ENCODE results near the gene RECQL5. TPM values are rescaled to one million over a fixed set of nuclear protein-coding genes. Genes with fewer than 3 reads are reported as not detected.
A peak's percentile ranks its signal among the peaks of the same experiment; 100 is the strongest.

Gene RECQL5
- total RNA-seq, 1 donor from 2014 or later: 22.7 TPM

- H3K27me3 ChIP-seq: no peaks in the 10 kb centered on the region
- no peak overlapping the region for H3K27ac ChIP-seq
- no peak overlapping the region for H3K4me3 Mint-ChIP-seq
- no peaks in the 10 kb centered on the region for H3K9me3 ChIP-seq (ENCODE audit: low read depth)
- H3K27me3 Mint-ChIP-seq (ENCODE audit: insufficient read depth, low read depth): peaks cover 9% of the 10 kb centered on the region
- no peak for DNase-seq (ENCODE audit: low spot score)
- no peak overlapping the region for H3K9ac ChIP-seq
- no peak for TF ChIP-seq EZH2phosphoT487 (IDR thresholded peaks at IDR 0.05)
- H4K20me1 ChIP-seq (ENCODE audit: low read depth): no peaks in the 10 kb centered on the region
- H3K4me3 ChIP-seq: no peak overlapping the region
- no peaks in the 10 kb centered on the region for H3K4me1 ChIP-seq
- no peaks in the 10 kb centered on the region for H3K36me3 Mint-ChIP-seq
- H3F3A ChIP-seq (ENCODE audit: low read depth): no peaks in the 10 kb centered on the region
- H3K36me3 ChIP-seq: no peaks in the 10 kb centered on the region
- no peak overlapping the region for H3K4me2 ChIP-seq
- H3K79me2 ChIP-seq (ENCODE audit: low read depth): no peaks in the 10 kb centered on the region
- peaks cover 7% of the 10 kb centered on the region for H3K4me1 Mint-ChIP-seq
- H2AFZ ChIP-seq (replicated peaks): no peak overlapping the region
- no peak overlapping the region for H3K27ac Mint-ChIP-seq
- H3K9me3 Mint-ChIP-seq: no peaks in the 10 kb centered on the region
These were observed 40.4 kb downstream of the RECQL5 start for GRCh38 chr17:75626496-75627038.

GRCh38 chr17:75625813-75626486, 41.0 kb downstream of the RECQL5 start:
- Histone ChIP-seq H4K20me1 (ENCODE audit: low read depth) (no peaks in the 10 kb centered on the region), H3K79me2 (ENCODE audit: low read depth) (no peaks in the 10 kb centered on the region), H3K9me3 (ENCODE audit: low read depth) (no peaks in the 10 kb centered on the region), H3K27me3 (no peaks in the 10 kb centered on the region), H3K27ac (no peak overlapping the region), H3K4me1 (no peaks in the 10 kb centered on the region), H3K9ac (no peak overlapping the region), H3K36me3 (no peaks in the 10 kb centered on the region), H3K4me2 (no peak overlapping the region), H2AFZ (replicated peaks) (no peak overlapping the region), H3K4me3 (no peak overlapping the region), H3F3A (ENCODE audit: low read depth) (no peaks in the 10 kb centered on the region)
- H3K4me1 Mint-ChIP-seq: peaks cover 7% of the 10 kb centered on the region
- peak; percentile 78 for DNase-seq (ENCODE audit: low spot score)
- TF ChIP-seq CTCF (IDR thresholded peaks at IDR 0.05): peak; percentile 80
- no peak for TF ChIP-seq EZH2 (IDR thresholded peaks at IDR 0.05)
- H3K36me3 Mint-ChIP-seq: no peaks in the 10 kb centered on the region
- H3K9me3 Mint-ChIP-seq: no peaks in the 10 kb centered on the region
- H3K27ac Mint-ChIP-seq: no peak overlapping the region
- no peak overlapping the region for H3K4me3 Mint-ChIP-seq
- H3K27me3 Mint-ChIP-seq (ENCODE audit: insufficient read depth, low read depth): peaks cover 9% of the 10 kb centered on the region

GRCh38 chr17:75624714-75625345, 42.1 kb downstream of the RECQL5 start:
- H3K27me3 ChIP-seq: no peaks in the 10 kb centered on the region
- H3F3A ChIP-seq (ENCODE audit: low read depth): no peaks in the 10 kb centered on the region
- Mint-ChIP-seq H3K36me3 (no peaks in the 10 kb centered on the region), H3K9me3 (no peaks in the 10 kb centered on the region), H3K27me3 (ENCODE audit: insufficient read depth, low read depth) (peaks cover 9% of the 10 kb centered on the region), H3K4me1 (peaks cover 7% of the 10 kb centered on the region), H3K4me3 (no peak overlapping the region), H3K27ac (no peak overlapping the region)
- no peak overlapping the region for H3K9ac ChIP-seq
- H3K36me3 ChIP-seq: no peaks in the 10 kb centered on the region
- no peak overlapping the region for H3K4me3 ChIP-seq
- no peaks in the 10 kb centered on the region for H4K20me1 ChIP-seq (ENCODE audit: low read depth)
- no peak overlapping the region for H3K4me2 ChIP-seq
- DNase-seq (ENCODE audit: low spot score): no peak
- H3K9me3 ChIP-seq (ENCODE audit: low read depth): no peaks in the 10 kb centered on the region
- H3K4me1 ChIP-seq: no peaks in the 10 kb centered on the region
- no peak for TF ChIP-seq EZH2 (IDR thresholded peaks at IDR 0.05)
- TF ChIP-seq EZH2phosphoT487 (IDR thresholded peaks at IDR 0.05): no peak
- TF ChIP-seq CTCF (IDR thresholded peaks at IDR 0.05): no peak
- H2AFZ ChIP-seq (replicated peaks): no peak overlapping the region
- no peak overlapping the region for H3K27ac ChIP-seq
- no peaks in the 10 kb centered on the region for H3K79me2 ChIP-seq (ENCODE audit: low read depth)

- Mint-ChIP-seq H3K9me3 (no peaks in the 10 kb centered on the region), H3K27ac (no peak overlapping the region), H3K4me3 (no peak overlapping the region), H3K4me1 (peaks cover 7% of the 10 kb centered on the region), H3K27me3 (ENCODE audit: insufficient read depth, low read depth) (peaks cover 12% of the 10 kb centered on the region), H3K36me3 (no peaks in the 10 kb centered on the region)
- Histone ChIP-seq H3K4me3 (no peak overlapping the region), H2AFZ (replicated peaks) (no peak overlapping the region), H3K27ac (no peak overlapping the region), H3K79me2 (ENCODE audit: low read depth) (no peaks in the 10 kb centered on the region), H4K20me1 (ENCODE audit: low read depth) (no peaks in the 10 kb centered on the region), H3K9me3 (ENCODE audit: low read depth) (no peaks in the 10 kb centered on the region), H3K4me2 (no peak overlapping the region), H3K36me3 (no peaks in the 10 kb centered on the region), H3K27me3 (no peaks in the 10 kb centered on the region), H3K4me1 (no peaks in the 10 kb centered on the region), H3K9ac (no peak overlapping the region), H3F3A (ENCODE audit: low read depth) (no peaks in the 10 kb centered on the region)
- no peak for DNase-seq (ENCODE audit: low spot score)
- TF ChIP-seq EZH2phosphoT487 (IDR thresholded peaks at IDR 0.05) (no peak), CTCF (IDR thresholded peaks at IDR 0.05) (no peak), EZH2 (IDR thresholded peaks at IDR 0.05) (no peak)
These were observed 42.9 kb downstream of the RECQL5 start for GRCh38 chr17:75624021-75624420.

Measured in neural progenitor cell (in vitro differentiated cells).